ENCODE results near the gene ANKRD33.

Gene ANKRD33

GRCh38 chr12:51862947-51863346 is 25.0 kb upstream of the ANKRD33 start:
- no peak for DNase-seq

- DNase-seq, result no peak
These were observed 24.5 kb upstream of the ANKRD33 start for GRCh38 chr12:51863363-51863932.

DNA sequence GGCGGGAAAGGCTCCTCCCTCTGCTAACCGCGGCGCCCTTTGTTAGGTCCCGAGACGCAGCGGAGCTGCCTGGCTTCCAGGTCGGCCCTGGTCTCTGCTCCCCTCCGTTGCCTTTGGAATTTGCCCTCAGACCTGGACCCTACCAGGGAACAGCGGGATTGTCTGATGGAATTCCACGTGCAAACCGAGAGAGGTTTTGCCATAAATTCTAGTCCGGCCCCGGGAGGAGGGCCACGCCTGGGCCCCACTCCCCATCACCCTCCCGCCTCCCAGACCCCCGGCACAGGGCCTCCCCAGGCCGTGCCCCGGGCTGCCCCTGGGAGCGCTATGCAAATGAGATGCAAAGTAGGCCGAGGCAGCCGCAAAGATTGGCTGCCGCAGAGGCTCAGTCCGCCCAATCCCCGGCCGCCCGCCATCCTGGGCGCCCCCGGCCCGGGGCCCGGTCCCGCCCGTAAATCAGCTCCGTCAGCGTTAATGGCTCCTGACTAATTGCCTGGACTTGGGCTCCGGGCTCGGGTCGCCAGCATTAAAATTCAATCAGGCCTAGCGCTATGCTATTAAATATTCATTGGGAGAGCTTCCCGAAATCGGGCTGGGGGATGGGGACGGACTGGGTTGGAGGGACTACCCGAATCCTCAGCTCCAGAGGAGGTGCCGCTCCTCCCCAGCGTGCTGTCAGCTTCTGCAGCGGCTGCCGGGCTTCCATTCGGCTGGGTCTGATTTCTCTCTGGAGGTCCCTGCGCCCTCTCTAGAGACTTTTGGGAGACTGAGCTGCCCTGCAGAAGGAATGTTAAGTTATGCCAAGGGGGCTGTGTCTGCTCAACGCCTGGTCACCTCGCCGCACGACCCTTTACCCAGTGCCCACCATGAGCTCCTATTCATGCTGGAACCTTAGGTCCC is 23.7 kb upstream of the ANKRD33 start:
- peak in 1 of 4 experiments; percentile 36 for DNase-seq

DNA sequence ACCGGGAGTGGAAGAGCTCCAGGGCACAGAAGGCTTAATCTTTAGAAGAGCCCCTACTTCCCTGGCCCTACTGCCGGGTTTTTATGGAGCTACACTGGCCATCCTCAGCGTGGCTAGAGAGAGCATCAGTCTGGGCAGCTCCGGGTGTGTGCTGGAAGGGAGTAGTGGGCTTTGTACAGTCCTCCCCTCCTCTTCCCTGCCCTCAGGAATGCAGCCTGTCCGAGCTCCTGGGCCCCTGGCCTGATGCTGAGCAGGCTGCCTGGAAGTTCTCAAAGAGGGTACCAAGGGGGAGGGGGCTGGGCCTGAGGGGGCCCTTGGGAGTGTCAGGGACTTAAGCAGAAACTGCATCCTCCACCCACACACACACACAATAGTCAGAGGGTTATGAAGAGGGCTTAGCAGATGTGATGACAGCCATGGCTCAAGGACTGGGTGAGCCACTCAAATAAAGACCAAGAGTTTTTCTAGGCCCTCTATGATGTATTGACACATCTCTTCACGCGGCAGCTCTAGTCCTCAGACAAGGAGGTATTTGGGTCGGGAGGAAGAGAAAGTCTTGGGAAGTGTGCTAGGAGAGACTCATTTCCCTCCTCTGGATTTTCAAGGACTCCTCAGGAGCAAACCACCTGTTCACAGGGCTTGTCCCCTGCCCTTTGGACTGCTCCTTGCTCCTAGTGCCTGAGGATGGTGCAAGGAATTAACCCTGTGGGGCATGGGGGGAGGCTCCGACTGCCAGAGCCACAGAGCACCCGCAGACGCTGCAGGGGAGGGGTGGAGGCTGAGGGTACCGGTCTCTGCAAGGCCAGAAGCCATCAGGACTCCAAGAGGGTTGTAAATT is 22.9 kb upstream of the ANKRD33 start:
- peak in 1 of 4 experiments; percentile 28 for DNase-seq

GRCh38 chr12:51865757-51866270 is 22.1 kb upstream of the ANKRD33 start:
- no peak for DNase-seq

DNA sequence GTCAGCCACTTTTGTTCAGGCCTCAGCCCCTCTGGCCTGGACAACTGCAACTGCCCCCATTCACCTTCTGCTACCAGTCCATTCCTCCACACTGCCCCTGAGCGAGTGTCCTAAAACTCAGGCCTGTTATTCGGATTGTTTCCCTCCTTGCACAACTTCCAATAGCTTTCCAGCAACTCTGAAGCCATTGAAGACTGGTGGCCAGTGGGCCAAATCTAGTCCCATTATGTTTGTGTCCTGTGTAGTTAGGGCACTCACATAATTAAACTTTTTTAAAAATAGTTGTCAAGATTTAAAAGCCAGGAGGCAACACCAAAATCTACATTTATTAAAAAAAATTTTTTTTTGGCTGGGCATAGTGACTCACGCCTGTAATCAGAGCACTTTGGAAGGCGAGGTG is 21.6 kb upstream of the ANKRD33 start:
- no peak for DNase-seq

- DNase-seq, result no peak
These were observed 21.1 kb upstream of the ANKRD33 start for GRCh38 chr12:51866762-51867161.

- no peak for DNase-seq
These were observed 20.5 kb upstream of the ANKRD33 start for GRCh38 chr12:51867371-51867770.

- no peak for DNase-seq
These were observed 20.0 kb upstream of the ANKRD33 start for GRCh38 chr12:51867796-51868428.

DNA sequence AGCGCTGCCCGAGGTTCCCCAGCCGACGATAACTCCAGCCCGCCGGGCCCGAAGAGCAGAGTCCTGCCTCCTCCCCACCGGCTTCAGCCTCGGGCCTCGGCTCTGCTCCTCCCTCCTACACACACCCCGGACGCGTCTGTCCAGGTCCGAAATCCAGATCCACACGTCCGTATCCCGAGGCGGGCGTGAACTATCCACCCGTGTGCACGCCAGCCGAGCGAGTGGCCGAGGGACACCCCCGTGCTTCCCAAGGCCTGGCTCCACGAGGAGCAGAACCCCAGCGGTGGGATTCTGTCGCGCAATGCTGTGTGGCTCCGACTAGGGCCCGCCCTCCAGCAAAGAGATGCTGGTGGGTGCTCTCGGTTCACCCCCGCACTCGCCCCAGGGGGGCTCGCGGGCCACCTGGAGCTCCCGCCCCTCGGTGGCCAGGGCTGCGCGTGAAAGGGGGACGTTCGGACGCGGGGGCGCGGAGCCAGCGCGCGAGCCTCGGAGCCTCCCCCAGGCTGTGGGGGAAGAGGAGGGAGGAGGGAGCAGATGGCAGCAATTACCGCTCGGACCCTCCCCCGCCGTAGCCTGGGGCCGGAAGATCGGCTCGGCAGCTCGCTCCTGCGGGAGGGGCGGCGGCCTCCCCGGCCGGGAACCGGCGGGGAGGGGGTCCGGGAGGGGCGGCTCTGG is 18.9 kb upstream of the ANKRD33 start:
- no peak for DNase-seq

- DNase-seq, result no peak
These were observed 18.4 kb upstream of the ANKRD33 start for GRCh38 chr12:51869496-51869865.

DNA sequence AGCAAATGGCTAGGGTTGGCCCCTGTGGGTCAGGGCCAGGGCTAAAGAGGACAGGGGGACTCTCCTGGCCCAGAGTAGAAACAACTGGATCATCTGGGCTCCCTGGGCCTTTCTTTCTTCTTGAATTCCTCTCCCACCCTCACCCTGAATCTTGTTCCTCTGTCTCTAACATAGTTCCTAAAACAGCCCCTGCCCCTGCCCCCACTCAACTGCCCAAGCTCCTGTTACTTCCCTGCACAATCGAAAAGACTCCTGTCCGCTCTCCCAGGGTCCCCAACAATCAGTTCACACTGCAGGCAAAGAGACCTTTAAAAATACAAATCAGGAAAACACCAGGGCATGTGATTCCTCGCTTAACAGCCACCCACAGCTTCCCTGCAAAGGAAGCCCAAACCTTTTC is 18.0 kb upstream of the ANKRD33 start:
- peak; percentile 36 to 61 (median 56) for DNase-seq

- DNase-seq, result no peak
These were observed 17.4 kb upstream of the ANKRD33 start for GRCh38 chr12:51870504-51870903.

DNA sequence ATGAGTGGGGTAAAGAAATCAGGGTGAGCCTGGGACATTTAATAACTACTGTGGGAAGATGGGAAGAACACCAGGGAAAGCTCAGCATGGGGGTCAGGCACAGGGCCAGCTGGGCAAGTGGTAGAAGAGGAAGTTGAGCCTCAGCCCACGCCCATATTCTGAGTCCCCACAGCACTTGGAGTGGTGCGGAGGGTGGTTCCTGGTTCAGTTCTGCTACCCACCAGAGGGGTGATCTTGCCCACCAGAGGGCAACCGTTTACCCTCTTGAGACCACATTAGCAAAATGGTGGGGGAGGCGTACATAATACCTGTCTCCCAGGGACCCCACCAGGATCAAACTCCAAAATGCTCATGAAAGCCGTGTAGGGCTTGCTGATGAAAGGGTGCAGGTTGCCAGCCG is 16.8 kb upstream of the ANKRD33 start:
- peak; percentile 88 to 90 (median 90) for DNase-seq

- no peak for DNase-seq
These were observed 15.8 kb upstream of the ANKRD33 start for GRCh38 chr12:51871918-51872688.

DNA sequence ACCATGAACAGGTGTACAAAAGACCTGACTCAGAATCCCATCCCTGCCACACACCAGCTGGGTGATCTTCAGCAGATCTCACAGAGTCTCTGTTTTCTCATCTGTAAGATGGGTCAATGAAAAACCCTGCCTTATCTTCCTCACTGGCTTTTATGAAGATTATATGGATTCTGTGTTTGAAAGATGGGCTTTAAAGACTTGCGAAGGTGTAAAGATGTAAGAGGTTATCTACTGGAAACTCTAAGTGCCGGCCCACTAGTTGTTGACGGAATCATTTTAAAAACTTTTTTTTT is 15.3 kb upstream of the ANKRD33 start:
- DNase-seq, result no peak

DNA sequence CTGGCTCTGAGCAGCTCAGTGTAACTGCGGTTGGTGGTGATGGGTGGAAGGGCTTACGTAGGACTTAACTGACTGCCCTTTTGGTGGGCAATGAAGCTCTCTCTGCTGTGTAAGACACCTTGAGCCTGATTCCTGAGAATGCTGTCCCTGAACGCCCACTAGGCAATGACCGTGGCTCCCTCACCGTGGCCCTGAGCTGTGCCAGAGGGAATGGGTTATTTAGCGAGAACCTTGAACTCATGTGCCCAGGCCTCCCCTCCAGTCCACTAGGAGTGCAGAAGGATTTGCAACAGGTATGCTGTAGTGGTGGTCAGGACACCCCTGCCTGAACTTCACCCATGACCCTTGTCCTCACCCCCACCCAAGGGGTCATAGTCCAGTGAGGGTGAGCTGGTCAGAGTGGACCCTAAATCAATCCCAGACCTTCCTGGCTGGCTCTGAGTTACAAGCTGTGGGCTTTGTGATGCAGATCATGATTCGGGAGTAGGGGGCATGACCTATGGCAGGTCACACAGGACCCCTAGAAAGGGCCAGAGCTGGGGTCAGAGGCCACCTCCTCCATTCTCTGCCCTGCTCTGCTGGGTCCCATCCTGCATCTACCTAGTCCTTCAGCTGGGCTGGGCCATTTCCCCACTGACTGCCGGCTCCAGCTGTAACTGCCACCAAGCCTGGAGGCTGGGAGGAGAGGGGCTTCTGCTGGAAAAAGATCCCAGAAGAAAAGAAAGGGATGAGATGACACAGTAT is 14.5 kb upstream of the ANKRD33 start:
- DNase-seq, result no peak

DNA sequence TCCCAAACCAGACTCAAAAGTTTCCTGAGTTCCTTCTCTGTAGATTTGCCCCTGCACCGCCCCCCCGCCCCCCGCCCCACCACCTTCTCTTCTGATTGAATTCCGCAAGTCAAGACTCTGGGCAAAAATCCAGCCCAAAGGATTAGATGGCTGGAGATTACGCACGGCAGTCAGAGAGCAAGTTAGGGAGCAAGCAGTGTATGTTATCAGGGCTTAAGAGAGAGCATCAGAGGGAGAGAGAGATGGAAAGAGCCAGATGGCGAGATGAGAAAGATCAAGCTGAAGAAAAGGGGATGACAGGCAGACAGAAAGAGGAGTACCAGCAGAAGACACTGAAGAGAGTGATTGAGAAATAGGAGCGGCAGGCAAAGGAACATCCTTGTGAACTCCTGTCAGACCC is 13.9 kb upstream of the ANKRD33 start:
- DNase-seq, result no peak

GRCh38 chr12:51874486-51874885 is 13.4 kb upstream of the ANKRD33 start:
- DNase-seq, result no peak

- DNase-seq, result no peak
These were observed 8.8 kb upstream of the ANKRD33 start for GRCh38 chr12:51879102-51879501.

- peak in 3 of 4 experiments; percentile 30 to 61 (median 44) for DNase-seq
These were observed 4.6 kb upstream of the ANKRD33 start for GRCh38 chr12:51883295-51883694.
